IMR-90 (cell line): ENCODE measurements around the gene ERBB4. TPM values are rescaled to one million over a fixed set of nuclear protein-coding genes. Genes with fewer than 3 reads are reported as not detected.

Experiments used
- ATAC-seq: fragments of 200-7000 bp; cut with Tn5 transposase; 2 replicates; pipeline ENCODE4 v1.9.1; 2020; ENCODE audit warnings: low read depth, mild to moderate bottlenecking, moderate library complexity
- BruUV-seq: library from RNA; stranded (reverse); fragments of 400-500 nt; replicated peaks from 2 replicates; lab custom pipeline; 2021; lab: Mats Ljungman, UMichigan
- CTCF ChIA-PET: fragments of 300-600 bp; formaldehyde crosslinking; extraction: SDS; loops from one replicate; lab custom pipeline; 2021; ENCODE audit warnings: antibody characterized with exemption; lab: Yijun Ruan, JAX
- POLR2A ChIA-PET: fragments of 300-600 bp; sonication (Branson Sonifier 250); formaldehyde crosslinking; loops from one replicate; lab custom pipeline; 2022; ENCODE audit warnings: antibody characterized with exemption; ENCODE audit not compliant: unreplicated experiment; lab: Charles Lee
- DNase-seq: peaks from one replicate; pipeline ENCODE4 v3.0.0; 2013
- H2AFZ ChIP-seq: replicated peaks from 2 replicates; pipeline ENCODE3; 2013; ENCODE audit warnings: low read length, mild to moderate bottlenecking; ENCODE audit not compliant: poor library complexity
- H2AK5ac ChIP-seq: 2 replicates; pipeline ENCODE4 v1.6.1; 2013; ENCODE audit warnings: low read depth, low read length, inconsistent platforms
- H2AK9ac ChIP-seq: replicated peaks from 2 replicates; pipeline ENCODE3; 2013; ENCODE audit warnings: mild to moderate bottlenecking, low read depth, low read length, moderate library complexity; ENCODE audit not compliant: poor library complexity
- H2BK120ac ChIP-seq: 2 replicates; pipeline ENCODE4 v1.6.1; 2013; ENCODE audit warnings: low read depth, low read length, inconsistent platforms
- H2BK15ac ChIP-seq: 3 replicates; pipeline ENCODE4 v1.6.1; 2013; ENCODE audit warnings: low read depth, low read length, inconsistent platforms
- H2BK20ac ChIP-seq: 2 replicates; pipeline ENCODE4 v1.6.1; 2013; ENCODE audit warnings: low read depth, mild to moderate bottlenecking, inconsistent platforms, low read length, moderate library complexity
- H2BK5ac ChIP-seq: 2 replicates; pipeline ENCODE4 v1.6.1; 2013; ENCODE audit warnings: mild to moderate bottlenecking, low read depth, low read length, inconsistent platforms; ENCODE audit not compliant: poor library complexity, severe bottlenecking
- H3K14ac ChIP-seq: replicated peaks from 2 replicates; pipeline ENCODE4 v1.6.1; 2013; ENCODE audit warnings: low read depth, low read length, inconsistent platforms
- H3K18ac ChIP-seq: 2 replicates; pipeline ENCODE4 v1.6.1; 2013; ENCODE audit warnings: low read depth, low read length, control low read depth
- H3K23ac ChIP-seq: 2 replicates; pipeline ENCODE4 v1.6.1; 2013; ENCODE audit warnings: low read depth, low read length, inconsistent platforms
- H3K27ac ChIP-seq: 2 replicates; pipeline ENCODE4 v1.5.1; 2013; ENCODE audit warnings: mild to moderate bottlenecking, control low read depth, low read length; ENCODE audit not compliant: insufficient read depth
- H3K27me3 ChIP-seq: 2 replicates; pipeline ENCODE4 v1.6.1; 2013; ENCODE audit warnings: low read length; ENCODE audit not compliant: control insufficient read depth, insufficient read depth
- H3K36me3 ChIP-seq: 2 replicates; pipeline ENCODE4 v1.6.1; 2013; ENCODE audit warnings: low read length, mixed read lengths; ENCODE audit not compliant: control insufficient read depth, insufficient read depth
- H3K4ac ChIP-seq: 2 replicates; pipeline ENCODE4 v1.6.1; 2013; ENCODE audit warnings: low read depth, low read length, inconsistent platforms
- H3K4me1 ChIP-seq: 2 replicates; pipeline ENCODE4 v1.6.1; 2013; ENCODE audit warnings: low read length, mixed read lengths; ENCODE audit not compliant: control insufficient read depth, insufficient read depth
- H3K4me2 ChIP-seq: 2 replicates; pipeline ENCODE4 v1.6.1; 2013; ENCODE audit warnings: low read depth, mild to moderate bottlenecking, control low read depth, low read length, moderate library complexity
- H3K4me3 ChIP-seq: 2 replicates; pipeline ENCODE4 v1.5.1; 2013; ENCODE audit warnings: low read depth, mild to moderate bottlenecking, control low read depth, low read length, moderate library complexity; ENCODE audit not compliant: insufficient read depth
- H3K56ac ChIP-seq: 2 replicates; pipeline ENCODE4 v1.6.1; 2013; ENCODE audit warnings: low read length, inconsistent platforms; ENCODE audit not compliant: insufficient read depth; ENCODE audit errors: extremely low read depth
- H3K79me1 ChIP-seq, 2 experiments: 2 replicates each; pipeline ENCODE4 v1.6.1; 2013; ENCODE audit warnings: low read length in 2 of 2, inconsistent platforms in 1 of 2, low read depth in 1 of 2
- H3K9ac ChIP-seq: 2 replicates; pipeline ENCODE4 v1.6.1; 2013; ENCODE audit warnings: low read depth, low read length, control low read depth
- H3K9me1 ChIP-seq: 2 replicates; pipeline ENCODE4 v1.6.1; 2013; ENCODE audit warnings: low read length, inconsistent platforms; ENCODE audit not compliant: insufficient read depth
- H3K9me3 ChIP-seq: 2 replicates; pipeline ENCODE4 v1.6.1; 2013; ENCODE audit warnings: low read length; ENCODE audit not compliant: control insufficient read depth, insufficient read depth
- H4K20me1 ChIP-seq: 2 replicates; pipeline ENCODE4 v1.6.1; 2013; ENCODE audit warnings: low read length, inconsistent platforms; ENCODE audit not compliant: insufficient read depth
- H4K5ac ChIP-seq: 2 replicates; pipeline ENCODE4 v1.6.1; 2013; ENCODE audit warnings: mild to moderate bottlenecking, low read depth, low read length, control low read depth
- H4K8ac ChIP-seq, 2 experiments: 2 replicates each; pipeline ENCODE4 v1.6.1; 2013; ENCODE audit warnings: low read depth in 2 of 2, low read length in 2 of 2, control low read depth in 1 of 2, inconsistent platforms in 1 of 2
- H4K91ac ChIP-seq: 2 replicates; pipeline ENCODE4 v1.6.1; 2013; ENCODE audit warnings: low read depth, low read length, inconsistent platforms; ENCODE audit not compliant: insufficient read depth
- BHLHE40 ChIP-seq: fragments of 150-350 bp; IDR thresholded peaks from 2 replicates; pipeline ENCODE4 v1.6.1; 2016; ENCODE audit warnings: mild to moderate bottlenecking, low read depth, low read length
- CEBPB ChIP-seq: IDR thresholded peaks from 2 replicates; pipeline ENCODE4 v1.6.1; 2012; ENCODE audit warnings: low read depth, low read length, improper control_type of control experiment
- CHD1 ChIP-seq: IDR thresholded peaks from 2 replicates; pipeline ENCODE4 v1.6.1; 2012; ENCODE audit warnings: low read depth, low read length, improper control_type of control experiment
- MAFK ChIP-seq: IDR thresholded peaks from 2 replicates; pipeline ENCODE4 v1.6.1; 2012; ENCODE audit warnings: low read depth, low read length, improper control_type of control experiment
- MAZ ChIP-seq: IDR thresholded peaks from 2 replicates; pipeline ENCODE4 v1.6.1; 2012; ENCODE audit warnings: low read depth, mild to moderate bottlenecking, low read length, improper control_type of control experiment, moderate library complexity, borderline replicate concordance
- NFE2L2 ChIP-seq: fragments of 150-350 bp; IDR thresholded peaks from 2 replicates; pipeline ENCODE4 v1.6.1; 2016; ENCODE audit warnings: low read depth, mild to moderate bottlenecking, low read length
- POLR2A ChIP-seq: IDR thresholded peaks from 2 replicates; pipeline ENCODE4 v1.6.1; 2012; ENCODE audit warnings: mild to moderate bottlenecking, low read depth, low read length
- RAD21 ChIP-seq: IDR thresholded peaks from 2 replicates; pipeline ENCODE4 v1.6.1; 2012; ENCODE audit warnings: low read length, improper control_type of control experiment
- RCOR1 ChIP-seq: IDR thresholded peaks from 2 replicates; pipeline ENCODE4 v1.6.1; 2012; ENCODE audit warnings: mild to moderate bottlenecking, low read length, improper control_type of control experiment; ENCODE audit not compliant: insufficient replicate concordance
- SMC3 ChIP-seq: fragments of 150-350 bp; IDR thresholded peaks from 2 replicates; pipeline ENCODE4 v1.6.1; 2016; ENCODE audit warnings: low read depth, mild to moderate bottlenecking, antibody characterized with exemption, low read length, moderate library complexity
- USF2 ChIP-seq: fragments of 150-350 bp; IDR thresholded peaks from 2 replicates; pipeline ENCODE4 v1.6.1; 2017; ENCODE audit warnings: mild to moderate bottlenecking, antibody characterized with exemption, low read length, low read depth
- WGBS, 2 experiments: methylation state at CpG; one replicate each; pipeline versions ENCODE4 v1.1.5 to v1.1.7; 2013; ENCODE audit warnings: missing lambda C conversion rate in 2 of 2; ENCODE audit not compliant: insufficient read length in 1 of 2; ENCODE audit errors: extremely low coverage in 2 of 2; 5-methylcytosine and 5-hydroxymethylcytosine counted together
- dilution Hi-C: fragments of 300-500 bp; cut with HindIII; formaldehyde crosslinking; loops from one replicate; pipeline ENCODE4 v1.14.3; 2018; ENCODE audit warnings: low sequenced_read_pairs; ENCODE audit not compliant: unreplicated experiment
- in situ Hi-C: fragments of 300-500 bp; cut with MboI; formaldehyde crosslinking; loops from 3 replicates; pipeline ENCODE4 v1.14.3; 2019; ENCODE audit warnings: low sequenced_read_pairs, inconsistent platforms, mixed read lengths
- intact Hi-C: fragments of 100-400 bp; cut with micrococcal nuclease; formaldehyde crosslinking; loops from 2 replicates; pipeline ENCODE4 v1.10.0; 2022
- polyA plus RNA-seq, 3 experiments: library from polyadenylated mRNA; depleted of rRNA; stranded (reverse); fragments of >200 nt; gene quantifications; 2 replicates each; pipeline ENCODE4 v1.2.3, GENCODE V29; 2012; ENCODE audit warnings: low replicate concordance in 1 of 3
- total RNA-seq: library from RNA; depleted of rRNA; stranded (reverse); fragments of >200 nt; gene quantifications from 2 replicates; pipeline ENCODE4 v1.2.3, GENCODE V29; 2012

Gene ERBB4
- total and polyA plus RNA-seq, 2 of the 4 experiments (the other 2 are of a cell fraction), result not detected

GRCh38 chr2:211835695-211836094 is 702.9 kb downstream of the ERBB4 start:
- intact Hi-C loops, result no loop called here
- no peaks in the 10 kb centered on the region for H3K9me3 ChIP-seq

More at GRCh38 chr2:211835695-211836094, 702.9 kb downstream of the ERBB4 start:
- H4K91ac ChIP-seq, result no peak overlapping the region
- no peak overlapping the region for H3K56ac ChIP-seq
- H3K9ac ChIP-seq, result no peak overlapping the region
- DNase-seq (no peak), ATAC-seq (no peak)
- H3K4me1 ChIP-seq, result no peaks in the 10 kb centered on the region
- no peaks in the 10 kb centered on the region for H3K9me1 ChIP-seq
- H2BK5ac ChIP-seq, result no peak overlapping the region
- in situ Hi-C loops, result no loop called here
- no peak overlapping the region for H2BK120ac ChIP-seq
- H4K8ac ChIP-seq, result no peak overlapping the region
- H2BK15ac ChIP-seq, result no peak overlapping the region
- POLR2A ChIA-PET, result no interaction called here
- H2AFZ ChIP-seq, result no peak overlapping the region
- H3K27me3 ChIP-seq, result no peaks in the 10 kb centered on the region
- no peaks in the 10 kb centered on the region for H3K79me1 ChIP-seq
- BruUV-seq, result no TSS peak
- H3K36me3 ChIP-seq, result no peaks in the 10 kb centered on the region
- H3K18ac ChIP-seq, result no peak overlapping the region
- H2BK20ac ChIP-seq, result no peak overlapping the region
- H4K20me1 ChIP-seq, result no peaks in the 10 kb centered on the region
- no peak overlapping the region for H3K4me2 ChIP-seq
- H3K23ac ChIP-seq, result no peak overlapping the region
- no peak overlapping the region for H2AK9ac ChIP-seq
- CTCF ChIA-PET, result no interaction called here
- dilution Hi-C loops, result no loop called here
- no peak overlapping the region for H3K27ac ChIP-seq
- TF ChIP-seq RAD21 (no peak), CEBPB (no peak), RCOR1 (no peak), BHLHE40 (no peak), MAFK (no peak), CHD1 (no peak), USF2 (no peak), SMC3 (no peak), MAZ (no peak), NFE2L2 (no peak), POLR2A (no peak)
- no peak overlapping the region for H3K4me3 ChIP-seq
- no peak overlapping the region for H3K14ac ChIP-seq
- no peak overlapping the region for H4K5ac ChIP-seq
- no CpG with 5 or more reads among the region's 2 CpGs for WGBS, 2 experiments
- H2AK5ac ChIP-seq, result no peak overlapping the region
- no peak overlapping the region for H3K4ac ChIP-seq
